Sigmoid colon (tissue), 7 donors: ENCODE data around the gene STK11IP. TPM values are rescaled to one million over a fixed set of nuclear protein-coding genes. Genes with fewer than 3 reads are reported as not detected.

ENCODE experiments used
- DNase-seq: peaks from one replicate; pipeline ENCODE4 v3.0.0-alpha.2; 2019
- H3K27ac ChIP-seq, 4 donors: fragments of 200-600 bp; sonication (generic); one replicate each; pipeline ENCODE4 v1.5.1; 2016 to 2019; ENCODE audit warnings: mild to moderate bottlenecking in 1 of 4
- H3K27me3 ChIP-seq, 3 donors: fragments of 200-600 bp; sonication (generic); one replicate each; pipeline ENCODE4 v1.5.1; 2019; ENCODE audit warnings: mild to moderate bottlenecking in 1 of 3
- H3K36me3 ChIP-seq, 4 donors: fragments of 200-600 bp; sonication (generic); one replicate each; pipeline ENCODE4 v1.5.1; 2016 to 2019
- H3K4me1 ChIP-seq, 4 donors: fragments of 200-600 bp; sonication (generic); one replicate each; pipeline ENCODE4 v1.5.1; 2017 to 2019
- H3K4me3 ChIP-seq, 4 donors: fragments of 200-600 bp; sonication (generic); one replicate each; pipeline ENCODE4 v1.5.1; 2017 to 2019; ENCODE audit warnings: mild to moderate bottlenecking in 2 of 4, moderate library complexity in 1 of 4
- H3K9me3 ChIP-seq, 4 donors: fragments of 200-600 bp in 3 of 4; sonication (generic) in 3 of 4; one replicate each; pipeline versions ENCODE4 v1.5.1 to v1.6.1; 2013 to 2019
- CTCF ChIP-seq, 4 experiments: fragments of 450-650 bp in 3 of 4; fragments of 200-600 bp in 1 of 4; IDR thresholded peaks; one replicate each; pipeline ENCODE4 v1.5.1; 2016 to 2019; ENCODE audit warnings: antibody characterized with exemption in 4 of 4, mild to moderate bottlenecking in 3 of 4, moderate library complexity in 2 of 4
- EP300 ChIP-seq, 4 donors: sonication (generic); formaldehyde crosslinking; IDR thresholded peaks; one replicate each; pipeline ENCODE4 v1.6.1; 2017; ENCODE audit warnings: antibody characterized with exemption in 4 of 4
- POLR2A ChIP-seq, 2 donors: fragments of 450-650 bp; IDR thresholded peaks; one replicate each; pipeline ENCODE4 v1.6.1; 2016; ENCODE audit warnings: antibody characterized with exemption in 2 of 2, mild to moderate bottlenecking in 2 of 2, moderate library complexity in 2 of 2
- POLR2AphosphoS5 ChIP-seq, 4 donors: sonication (generic); formaldehyde crosslinking; IDR thresholded peaks; one replicate each; pipeline ENCODE4 v1.6.1; 2017; ENCODE audit warnings: antibody characterized with exemption in 4 of 4
- WGBS, 2 donors: extraction: QIAGEN DNeasy Blood & Tissue Kit; methylation state at CpG; one replicate each; pipeline ENCODE4 v1.1.7; 2013; 5-methylcytosine and 5-hydroxymethylcytosine counted together
- intact Hi-C: fragments of 100-400 bp; cut with DNase I; formaldehyde crosslinking; loops from one replicate; pipeline ENCODE4 v1.15.1; 2023
- polyA plus RNA-seq, 3 donors: library from polyadenylated mRNA; stranded (reverse); fragments of 200-250 nt; gene quantifications; one replicate each; pipeline ENCODE4 v1.2.3, GENCODE V29; 2013
- total RNA-seq, 4 donors: library from RNA; depleted of rRNA; stranded (reverse); fragments of >200 nt; gene quantifications; one replicate each; pipeline ENCODE4 v1.1.0, GENCODE V29; 2016
- donor health status: healthy with polysubstance abuse.
- donor health status: Bipolar disorder and iron deficiency.
- donor health status: healthy.

Gene STK11IP
- total and polyA plus RNA-seq, 7 donors: 6.9 to 36.7 (median 10.8) TPM

DNA sequence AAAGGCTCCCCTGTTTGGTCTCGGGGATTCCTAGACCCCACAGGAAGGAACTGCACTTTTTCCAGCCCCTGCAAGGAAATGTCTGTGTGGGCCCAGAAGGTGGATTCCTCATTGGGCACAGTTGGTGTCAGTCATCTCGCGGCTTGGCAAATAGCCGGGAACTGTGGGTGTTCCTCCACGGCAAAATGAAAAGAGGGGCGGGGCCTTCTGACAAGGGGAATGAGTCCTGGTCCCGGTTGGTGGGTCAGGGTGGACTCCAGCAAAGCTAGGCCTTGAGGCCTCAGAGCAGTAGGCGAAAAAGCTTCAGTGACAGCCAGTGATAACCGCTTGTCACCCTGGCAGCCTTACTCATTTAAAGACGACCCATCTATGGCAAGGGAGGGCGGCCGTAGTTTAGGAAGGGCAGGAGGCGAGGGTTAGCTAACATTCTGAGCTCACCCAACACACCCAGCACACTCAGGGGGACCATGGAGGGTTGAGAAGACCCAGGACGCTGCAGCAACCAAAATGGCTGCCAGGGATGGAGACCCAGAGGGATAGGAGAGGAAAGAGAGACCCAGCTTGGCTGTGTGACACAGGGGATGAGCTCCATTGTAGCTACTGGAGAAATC is 46.2 kb downstream of the STK11IP start:
- H3K27me3 ChIP-seq: no peaks in the 10 kb centered on the region
- H3K4me3 ChIP-seq: no peak overlapping the region
- no peaks in the 10 kb centered on the region for H3K36me3 ChIP-seq
- H3K27ac ChIP-seq: no peak overlapping the region
- 82 to 89% methylated on average over 14 of the region's 14 CpGs for WGBS, 2 donors
- intact Hi-C loops: loop anchor here (2.0 kb wide), 2 partner anchors 73 to 103 kb away; partner anchors contain the start of gene OBSL1
- TF ChIP-seq POLR2AphosphoS5 (IDR thresholded peaks at IDR 0.05): no peak
- no peak for TF ChIP-seq EP300 (IDR thresholded peaks at IDR 0.05)
- no peak for TF ChIP-seq CTCF (IDR thresholded peaks at IDR 0.05)
- TF ChIP-seq POLR2A (IDR thresholded peaks at IDR 0.05): no peak
- no peaks in the 10 kb centered on the region for H3K9me3 ChIP-seq
- DNase-seq: peak; percentile 59
- peaks cover 0 to 25% (median 17%) of the 10 kb centered on the region in 4 donors for H3K4me1 ChIP-seq

DNA sequence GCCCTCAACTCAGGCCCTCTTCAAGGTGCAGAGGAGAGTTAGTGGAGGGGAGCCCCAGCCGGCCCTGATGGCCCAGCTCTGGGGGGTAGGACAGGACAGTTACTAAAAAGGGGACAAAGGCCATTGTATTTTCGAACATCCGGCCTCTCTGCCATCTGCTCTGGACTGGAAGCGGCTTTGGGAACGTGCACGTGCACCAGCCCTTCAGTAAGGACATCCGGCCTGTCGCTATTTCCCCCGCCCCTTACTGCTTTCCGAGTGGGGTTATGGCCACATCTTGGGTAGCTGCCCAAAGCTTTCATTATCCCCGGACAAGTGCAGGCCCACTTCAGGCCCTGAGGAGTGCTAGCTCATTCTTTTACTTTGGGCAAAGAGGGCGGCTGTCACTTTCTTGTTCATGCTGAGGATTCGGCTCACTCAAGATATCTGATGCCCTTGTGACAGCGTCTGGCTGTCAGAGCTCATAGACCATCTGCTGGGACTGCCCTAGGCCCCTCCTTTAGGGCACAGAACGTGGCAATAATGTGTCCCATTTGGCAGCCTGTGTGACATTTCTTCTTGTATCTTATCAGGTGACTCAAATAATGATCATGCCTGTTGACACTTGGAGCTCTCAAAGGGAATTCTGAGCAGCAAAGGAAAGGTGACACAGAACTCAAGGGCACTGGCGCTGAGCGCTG is 47.3 kb downstream of the STK11IP start:
- intact Hi-C loops: loop anchor here (5.0 kb wide), 1 partner anchor 42 kb away; no protein-coding TSS in a partner anchor
- Histone ChIP-seq H3K27ac (peak overlapping the region in 3 of 4 donors; percentile 12 to 33 (median 24)), H3K9me3 (no peaks in the 10 kb centered on the region), H3K27me3 (no peaks in the 10 kb centered on the region), H3K4me3 (no peak overlapping the region), H3K4me1 (peaks cover 0 to 25% (median 17%) of the 10 kb centered on the region in 4 donors), H3K36me3 (no peaks in the 10 kb centered on the region)
- no peak for DNase-seq
- TF ChIP-seq POLR2A (IDR thresholded peaks at IDR 0.05) (no peak), POLR2AphosphoS5 (IDR thresholded peaks at IDR 0.05) (no peak), EP300 (IDR thresholded peaks at IDR 0.05) (no peak), CTCF (IDR thresholded peaks at IDR 0.05) (no peak)
- 73 to 80% methylated on average over 17 of the region's 17 CpGs for WGBS, 2 donors

- 76 to 83% methylated on average over 12 of the region's 12 CpGs for WGBS, 2 donors
- Histone ChIP-seq H3K27me3 (no peaks in the 10 kb centered on the region), H3K4me1 (peaks cover 0 to 25% (median 17%) of the 10 kb centered on the region in 4 donors), H3K4me3 (no peak overlapping the region), H3K27ac (peak overlapping the region in 2 of 4 donors; percentile 24 to 51), H3K9me3 (no peaks in the 10 kb centered on the region), H3K36me3 (no peaks in the 10 kb centered on the region)
- TF ChIP-seq POLR2A (IDR thresholded peaks at IDR 0.05) (no peak), CTCF (IDR thresholded peaks at IDR 0.05) (no peak), EP300 (IDR thresholded peaks at IDR 0.05) (no peak), POLR2AphosphoS5 (IDR thresholded peaks at IDR 0.05) (no peak)
- no peak for DNase-seq
- intact Hi-C loops: loop anchor here (5.0 kb wide), 1 partner anchor 41 kb away; no protein-coding TSS in a partner anchor
These were observed 48.2 kb downstream of the STK11IP start for GRCh38 chr2:219645631-219646527.

GRCh38 chr2:219648176-219648575 is 50.5 kb downstream of the STK11IP start:
- TF ChIP-seq POLR2AphosphoS5 (IDR thresholded peaks at IDR 0.05): no peak
- no peak for TF ChIP-seq EP300 (IDR thresholded peaks at IDR 0.05)
- no peak for TF ChIP-seq POLR2A (IDR thresholded peaks at IDR 0.05)
- no peak for TF ChIP-seq CTCF (IDR thresholded peaks at IDR 0.05)
- DNase-seq: no peak
- Histone ChIP-seq H3K27ac (no peak overlapping the region), H3K4me1 (peaks cover 0 to 15% (median 12%) of the 10 kb centered on the region in 4 donors), H3K36me3 (no peaks in the 10 kb centered on the region), H3K9me3 (peaks cover 0 to 3% (median 0%) of the 10 kb centered on the region in 4 donors), H3K4me3 (no peak overlapping the region), H3K27me3 (no peaks in the 10 kb centered on the region)
- WGBS, 2 donors: 69 to 80% methylated on average over 2 of the region's 2 CpGs
- intact Hi-C loops: loop anchor here (5.0 kb wide), 1 partner anchor 39 kb away; no protein-coding TSS in a partner anchor
